Measurements from ENCODE around the gene ADAMTS7. TPM values are rescaled to one million over a fixed set of nuclear protein-coding genes. Genes with fewer than 3 reads are reported as not detected.

Gene ADAMTS7
- total RNA-seq, 1 experiment from 2014 or later: 23.1 TPM

- no peaks in the 10 kb centered on the region for H3K27me3 ChIP-seq (ENCODE audit: insufficient read depth, low read length)
- H2BK120ac ChIP-seq (ENCODE audit: low read depth, low read length, poor library complexity, severe bottlenecking): no peak overlapping the region
- no peak overlapping the region for H4K8ac ChIP-seq (replicated peaks; ENCODE audit: insufficient read length, low read depth, low read length)
- Mint-ChIP-seq H3K27me3 (ENCODE audit: low read depth) (no peaks in the 10 kb centered on the region), H3K9me3 (no peaks in the 10 kb centered on the region), H3K36me3 (ENCODE audit: insufficient read depth in 1 of 3, low read depth in 3 of 3) (no peaks in the 10 kb centered on the region), H3K4me1 (peaks cover 0 to 8% of the 10 kb centered on the region in 2 experiments; a peak in 3 of 4 replicates), H3K4me3 (no peak overlapping the region), H3K27ac (peak overlapping the region in 1 of 3 experiments; percentile 20; a peak in 1 of 7 replicates)
- DNase-seq: no peak
- no peak overlapping the region for H2BK15ac ChIP-seq (ENCODE audit: low read depth, low read length)
- H3K27ac ChIP-seq (ENCODE audit: insufficient read length, low read depth, low read length): no peak overlapping the region
- H2BK5ac ChIP-seq (ENCODE audit: insufficient read length, low read length): no peak overlapping the region
- WGBS (ENCODE audit: extremely low coverage, insufficient read length, low lambda C conversion rate): no CpG with 5 or more reads among the region's 3 CpGs
- no peak overlapping the region for H3K56ac ChIP-seq (ENCODE audit: insufficient read length, low read depth, low read length)
- H2AK5ac ChIP-seq (ENCODE audit: insufficient read length, low read length): no peak overlapping the region
- H3K4ac ChIP-seq (ENCODE audit: low read depth, low read length): no peak overlapping the region
- no peak overlapping the region for H3K4me2 ChIP-seq (ENCODE audit: insufficient read depth, insufficient read length, low read length)
- H3T11ph ChIP-seq (ENCODE audit: low read length): no peak overlapping the region
- no peak overlapping the region for H2AFZ ChIP-seq (ENCODE audit: low read length)
- no peaks in the 10 kb centered on the region for H3K79me2 ChIP-seq (ENCODE audit: insufficient read depth, low read length)
- no peaks in the 10 kb centered on the region for H3K9me3 ChIP-seq (ENCODE audit: control insufficient read depth, low read depth, low read length)
- H4K5ac ChIP-seq (ENCODE audit: insufficient read length, low read depth, low read length): no peak overlapping the region
- H3K23ac ChIP-seq (ENCODE audit: insufficient read length, low read depth, low read length): no peak overlapping the region
- H4K20me1 ChIP-seq (ENCODE audit: control insufficient read depth, insufficient read depth, insufficient read length): no peaks in the 10 kb centered on the region
- H3K18ac ChIP-seq (ENCODE audit: insufficient read length, low read depth, low read length): no peak overlapping the region
- H3K14ac ChIP-seq (ENCODE audit: insufficient read depth, low read length): no peak overlapping the region
- H3K79me1 ChIP-seq (ENCODE audit: insufficient read depth, low read depth, low read length, poor library complexity, severe bottlenecking): no peaks in the 10 kb centered on the region
- H4K91ac ChIP-seq (ENCODE audit: insufficient read length, low read depth, low read length): no peak overlapping the region
- H3K4me1 ChIP-seq (ENCODE audit: insufficient read depth, low read length): 0 out of 2 replicates have a peak, but pooled peaks cover 2% of the 10 kb centered on the region
- no peaks in the 10 kb centered on the region for H3K23me2 ChIP-seq (ENCODE audit: insufficient read length, low read depth, low read length, poor library complexity, severe bottlenecking)
- TF ChIP-seq CTCF (conservative IDR thresholded peaks at IDR 0.05): no peak
- H2BK12ac ChIP-seq (ENCODE audit: insufficient read length, low read depth, low read length): no peak overlapping the region
- no peak overlapping the region for H2BK20ac ChIP-seq (ENCODE audit: low read depth, low read length, poor library complexity, severe bottlenecking)
- no peak overlapping the region for H3K9ac ChIP-seq (ENCODE audit: extremely low read depth, insufficient read length, low read length)
Measured at GRCh38 chr15:78822514-78822913, 11.2 kb upstream of the ADAMTS7 start.
